ENCODE data around the gene CD40. TPM values are rescaled to one million over a fixed set of nuclear protein-coding genes. Genes with fewer than 3 reads are reported as not detected.

CD40 gene
- total and polyA plus RNA-seq, 10 of the 15 experiments (the other 5 are each of a cell fraction or from before 2014, with no cell fraction given) = 40.8 to 193 (median 89.5) TPM

- 0 out of 3 replicates have a peak, but pooled peaks have one; percentile 20 for TF ChIP-seq POU2F2 (IDR thresholded peaks at IDR 0.05; ENCODE audit: borderline replicate concordance, low read depth, low read length)
- 0 out of 2 replicates have a peak, but pooled peaks have one; percentile 13 for TF ChIP-seq MTA3 (IDR thresholded peaks at IDR 0.05; ENCODE audit: borderline replicate concordance, low read length)
- TF ChIP-seq NFYB (IDR thresholded peaks at IDR 0.05; ENCODE audit: insufficient read depth, low read depth, low read length) = no peak
- TF ChIP-seq IKZF1 (conservative IDR thresholded peaks at IDR 0.05) = peak; percentile 30; the same call in 1 of the 2 replicates
- TF ChIP-seq, protein P1, sequence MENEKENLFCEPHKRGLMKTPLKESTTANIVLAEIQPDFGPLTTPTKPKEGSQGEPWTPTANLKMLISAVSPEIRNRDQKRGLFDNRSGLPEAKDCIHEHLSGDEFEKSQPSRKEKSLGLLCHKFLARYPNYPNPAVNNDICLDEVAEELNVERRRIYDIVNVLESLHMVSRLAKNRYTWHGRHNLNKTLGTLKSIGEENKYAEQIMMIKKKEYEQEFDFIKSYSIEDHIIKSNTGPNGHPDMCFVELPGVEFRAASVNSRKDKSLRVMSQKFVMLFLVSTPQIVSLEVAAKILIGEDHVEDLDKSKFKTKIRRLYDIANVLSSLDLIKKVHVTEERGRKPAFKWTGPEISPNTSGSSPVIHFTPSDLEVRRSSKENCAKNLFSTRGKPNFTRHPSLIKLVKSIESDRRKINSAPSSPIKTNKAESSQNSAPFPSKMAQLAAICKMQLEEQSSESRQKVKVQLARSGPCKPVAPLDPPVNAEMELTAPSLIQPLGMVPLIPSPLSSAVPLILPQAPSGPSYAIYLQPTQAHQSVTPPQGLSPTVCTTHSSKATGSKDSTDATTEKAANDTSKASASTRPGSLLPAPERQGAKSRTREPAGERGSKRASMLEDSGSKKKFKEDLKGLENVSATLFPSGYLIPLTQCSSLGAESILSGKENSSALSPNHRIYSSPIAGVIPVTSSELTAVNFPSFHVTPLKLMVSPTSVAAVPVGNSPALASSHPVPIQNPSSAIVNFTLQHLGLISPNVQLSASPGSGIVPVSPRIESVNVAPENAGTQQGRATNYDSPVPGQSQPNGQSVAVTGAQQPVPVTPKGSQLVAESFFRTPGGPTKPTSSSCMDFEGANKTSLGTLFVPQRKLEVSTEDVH (IDR thresholded peaks at IDR 0.05; ENCODE audit: low read depth, partially characterized antibody) = no peak
- TF ChIP-seq CBX3 (IDR thresholded peaks at IDR 0.05; ENCODE audit: borderline replicate concordance, low read depth) = no peak
- TF ChIP-seq, protein P2, sequence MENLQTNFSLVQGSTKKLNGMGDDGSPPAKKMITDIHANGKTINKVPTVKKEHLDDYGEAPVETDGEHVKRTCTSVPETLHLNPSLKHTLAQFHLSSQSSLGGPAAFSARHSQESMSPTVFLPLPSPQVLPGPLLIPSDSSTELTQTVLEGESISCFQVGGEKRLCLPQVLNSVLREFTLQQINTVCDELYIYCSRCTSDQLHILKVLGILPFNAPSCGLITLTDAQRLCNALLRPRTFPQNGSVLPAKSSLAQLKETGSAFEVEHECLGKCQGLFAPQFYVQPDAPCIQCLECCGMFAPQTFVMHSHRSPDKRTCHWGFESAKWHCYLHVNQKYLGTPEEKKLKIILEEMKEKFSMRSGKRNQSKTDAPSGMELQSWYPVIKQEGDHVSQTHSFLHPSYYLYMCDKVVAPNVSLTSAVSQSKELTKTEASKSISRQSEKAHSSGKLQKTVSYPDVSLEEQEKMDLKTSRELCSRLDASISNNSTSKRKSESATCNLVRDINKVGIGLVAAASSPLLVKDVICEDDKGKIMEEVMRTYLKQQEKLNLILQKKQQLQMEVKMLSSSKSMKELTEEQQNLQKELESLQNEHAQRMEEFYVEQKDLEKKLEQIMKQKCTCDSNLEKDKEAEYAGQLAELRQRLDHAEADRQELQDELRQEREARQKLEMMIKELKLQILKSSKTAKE (IDR thresholded peaks at IDR 0.05; ENCODE audit: low read depth, poor library complexity, severe bottlenecking) = no peak
- TF ChIP-seq CBX5 (IDR thresholded peaks at IDR 0.05; ENCODE audit: low read depth) = no peak
- TF ChIP-seq NKRF (conservative IDR thresholded peaks at IDR 0.05) = no peak
- peak; percentile 53 to 72 (median 54) for TF ChIP-seq CTCF (IDR thresholded peaks at IDR 0.05 in 2 of 3, conservative IDR thresholded peaks at IDR 0.05 in 1 of 3; ENCODE audit: control insufficient read depth in 2 of 3, extremely low read depth in 1 of 3, insufficient read depth in 1 of 3, low read depth in 3 of 3, low read length in 3 of 3)
- TF ChIP-seq ZNF207 (IDR thresholded peaks at IDR 0.05; ENCODE audit: borderline replicate concordance) = no peak
- TF ChIP-seq ZZZ3 (IDR thresholded peaks at IDR 0.05; ENCODE audit: control insufficient read depth, insufficient read length, low read depth) = no peak
- TF ChIP-seq IRF5 (IDR thresholded peaks at IDR 0.05; ENCODE audit: borderline replicate concordance) = no peak
- no peak for TF ChIP-seq NR2F1 (conservative IDR thresholded peaks at IDR 0.05)
- TF ChIP-seq BCL11A (IDR thresholded peaks at IDR 0.05; ENCODE audit: low read depth, low read length) = no peak
- no peak for TF ChIP-seq CHD4 (IDR thresholded peaks at IDR 0.05)
- TF ChIP-seq IRF4 (IDR thresholded peaks at IDR 0.05; ENCODE audit: low read depth, low read length) = no peak
These were observed 10.4 kb downstream of the CD40 start (continued) for GRCh38 chr20:46128310-46129151.

All from GM12878 (cell line).